BJ (cell line): Measurements from ENCODE around the gene CTSF. TPM values are rescaled to one million over a fixed set of nuclear protein-coding genes. Genes with fewer than 3 reads are reported as not detected.
"Not testable (repeated sequence)": the region's sequence is repeated elsewhere in the genome, so short reads cannot be mapped to it uniquely, and the experiment has no call there.

Source experiments
- CTCF ChIA-PET: fragments of 350-600 bp; formaldehyde crosslinking; extraction: SDS; loops from one replicate; lab custom pipeline; 2021; ENCODE audit warnings: antibody characterized with exemption, inconsistent platforms; lab: Yijun Ruan, JAX
- POLR2A ChIA-PET: fragments of 300-600 bp; sonication (Branson Sonifier 250); formaldehyde crosslinking; extraction: SDS; loops from one replicate; lab custom pipeline; 2021; ENCODE audit warnings: antibody characterized with exemption; lab: Charles Lee
- DNase-seq: peaks from one replicate; pipeline ENCODE4 v3.0.0-alpha.2; 2011; ENCODE audit warnings: low read depth
- H3K27me3 ChIP-seq: 2 replicates; pipeline ENCODE4 v1.6.0; 2011; ENCODE audit warnings: low read length; ENCODE audit not compliant: control insufficient read depth, insufficient read depth
- H3K36me3 ChIP-seq: 2 replicates; pipeline ENCODE4 v1.5.1; 2011; ENCODE audit warnings: low read length; ENCODE audit not compliant: control insufficient read depth, insufficient read depth
- H3K4me3 ChIP-seq: 2 replicates; pipeline ENCODE4 v1.5.1; 2011; ENCODE audit warnings: low read depth, mild to moderate bottlenecking, control low read depth, low read length
- polyA plus RNA-seq: library from polyadenylated mRNA; depleted of rRNA; stranded (reverse); fragments of >200 nt; gene quantifications from 2 replicates; pipeline ENCODE4 v1.2.3, GENCODE V29; 2011
- TF ChIP-seq, protein P1 (sequence below): IDR thresholded peaks from 2 replicates; pipeline ENCODE4 v1.5.1; 2011; ENCODE audit warnings: low read depth, mild to moderate bottlenecking, control low read depth, inconsistent platforms, low read length, moderate library complexity; ENCODE audit not compliant: insufficient read depth

CTSF gene
- polyA plus RNA-seq, 1 experiment, result 44.0 TPM

DNA sequence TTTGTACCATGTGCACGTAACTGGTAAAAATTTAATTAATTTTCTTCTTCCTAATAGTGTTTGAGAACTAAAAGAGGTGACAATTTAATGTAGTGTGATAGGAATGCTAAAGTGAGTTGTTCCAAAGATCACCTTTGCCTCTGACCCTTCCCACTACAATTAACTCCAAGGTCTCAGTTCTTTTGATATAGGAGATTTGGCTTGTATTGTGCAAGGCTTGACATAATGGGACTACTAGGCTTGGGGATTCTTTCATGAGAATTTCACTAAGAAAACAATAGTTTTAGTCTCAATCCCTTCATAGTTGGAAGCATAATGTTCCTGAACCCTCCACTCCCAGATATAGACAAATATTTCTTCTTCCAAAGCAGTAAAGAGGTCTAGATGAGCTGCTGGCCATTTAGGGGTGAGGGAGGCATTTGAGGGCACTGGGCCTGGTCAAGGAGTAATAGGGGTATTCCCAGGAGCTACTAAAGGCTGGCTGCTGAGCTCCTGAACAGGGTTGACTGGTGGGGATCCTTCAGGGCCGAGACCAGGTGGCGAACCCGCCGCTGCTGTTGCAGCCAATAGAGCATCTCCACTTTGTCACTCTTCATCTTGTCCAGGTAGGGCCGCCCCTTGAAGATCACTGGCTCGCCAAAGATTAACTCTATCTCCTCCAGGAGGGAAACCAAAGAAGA is 21.7 kb upstream of the CTSF start:
- POLR2A ChIA-PET, result no interaction called here
- Histone ChIP-seq H3K4me3 (no peak overlapping the region), H3K36me3 (no peaks in the 10 kb centered on the region), H3K27me3 (no peaks in the 10 kb centered on the region)
- TF ChIP-seq, protein P1, sequence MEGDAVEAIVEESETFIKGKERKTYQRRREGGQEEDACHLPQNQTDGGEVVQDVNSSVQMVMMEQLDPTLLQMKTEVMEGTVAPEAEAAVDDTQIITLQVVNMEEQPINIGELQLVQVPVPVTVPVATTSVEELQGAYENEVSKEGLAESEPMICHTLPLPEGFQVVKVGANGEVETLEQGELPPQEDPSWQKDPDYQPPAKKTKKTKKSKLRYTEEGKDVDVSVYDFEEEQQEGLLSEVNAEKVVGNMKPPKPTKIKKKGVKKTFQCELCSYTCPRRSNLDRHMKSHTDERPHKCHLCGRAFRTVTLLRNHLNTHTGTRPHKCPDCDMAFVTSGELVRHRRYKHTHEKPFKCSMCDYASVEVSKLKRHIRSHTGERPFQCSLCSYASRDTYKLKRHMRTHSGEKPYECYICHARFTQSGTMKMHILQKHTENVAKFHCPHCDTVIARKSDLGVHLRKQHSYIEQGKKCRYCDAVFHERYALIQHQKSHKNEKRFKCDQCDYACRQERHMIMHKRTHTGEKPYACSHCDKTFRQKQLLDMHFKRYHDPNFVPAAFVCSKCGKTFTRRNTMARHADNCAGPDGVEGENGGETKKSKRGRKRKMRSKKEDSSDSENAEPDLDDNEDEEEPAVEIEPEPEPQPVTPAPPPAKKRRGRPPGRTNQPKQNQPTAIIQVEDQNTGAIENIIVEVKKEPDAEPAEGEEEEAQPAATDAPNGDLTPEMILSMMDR, result no peak
- CTCF ChIA-PET, result interaction anchor here (1.1 to 4.0 kb wide), 4 partner anchors 9 to 88 kb away, joined by 3 to 24 read pairs (median 5); partner anchors contain the start of gene RBM4B
- DNase-seq, result no peak

DNA sequence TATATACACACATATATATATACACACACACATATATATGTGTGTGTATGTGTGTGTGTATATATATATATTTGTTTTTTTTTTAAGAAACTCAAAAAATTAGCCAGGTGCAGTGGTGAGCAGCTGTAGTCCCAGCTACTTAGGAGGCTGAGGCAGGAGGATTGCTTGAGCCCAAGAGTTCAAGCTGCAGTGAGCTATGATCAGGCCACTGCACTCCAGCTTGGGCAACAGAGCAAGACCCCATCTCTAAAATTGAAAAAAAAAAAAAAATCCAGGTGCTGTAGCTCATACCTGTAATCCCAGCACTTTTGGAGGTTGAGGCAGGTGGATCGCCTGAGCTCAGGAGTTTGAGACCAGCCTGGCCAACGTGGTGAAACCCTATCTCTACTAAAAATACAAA is 20.9 kb upstream of the CTSF start:
- ChIA-PET POLR2A (interaction anchor here (0.6 kb wide), 1 partner anchor 205 kb away, joined by 4 read pairs; no protein-coding TSS in a partner anchor), CTCF (interaction anchor here (0.6 to 1.3 kb wide), 2 partner anchors 10 to 16 kb away, joined by 3 to 4 read pairs; no protein-coding TSS in a partner anchor)
- H3K4me3 ChIP-seq, H3K36me3 ChIP-seq, DNase-seq, H3K27me3 ChIP-seq: not testable (repeated sequence)

DNA sequence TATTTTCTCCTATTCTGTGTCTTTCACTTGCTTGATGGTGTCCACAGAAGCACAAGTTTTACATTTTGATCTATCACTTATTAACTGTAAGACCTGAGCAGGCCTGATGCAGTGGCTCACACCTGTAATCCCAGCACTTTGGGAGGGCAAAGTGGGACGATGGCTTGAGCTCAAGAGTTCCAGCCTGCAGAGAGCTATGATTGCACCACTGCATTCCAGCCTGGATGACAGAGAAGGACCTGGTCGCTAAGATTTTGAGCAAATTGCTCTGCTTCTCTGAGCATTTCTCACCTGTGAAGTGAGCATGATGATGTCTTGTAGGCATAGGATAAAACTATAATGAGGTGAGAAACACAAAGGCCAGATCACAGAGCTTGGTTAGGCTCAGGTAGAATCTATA is 17.7 kb upstream of the CTSF start:
- no peaks in the 10 kb centered on the region for H3K36me3 ChIP-seq
- POLR2A ChIA-PET, result no interaction called here
- no peak for DNase-seq
- H3K4me3 ChIP-seq, result no peak overlapping the region
- CTCF ChIA-PET, result no interaction called here
- no peaks in the 10 kb centered on the region for H3K27me3 ChIP-seq
- TF ChIP-seq, protein P1, result no peak

DNA sequence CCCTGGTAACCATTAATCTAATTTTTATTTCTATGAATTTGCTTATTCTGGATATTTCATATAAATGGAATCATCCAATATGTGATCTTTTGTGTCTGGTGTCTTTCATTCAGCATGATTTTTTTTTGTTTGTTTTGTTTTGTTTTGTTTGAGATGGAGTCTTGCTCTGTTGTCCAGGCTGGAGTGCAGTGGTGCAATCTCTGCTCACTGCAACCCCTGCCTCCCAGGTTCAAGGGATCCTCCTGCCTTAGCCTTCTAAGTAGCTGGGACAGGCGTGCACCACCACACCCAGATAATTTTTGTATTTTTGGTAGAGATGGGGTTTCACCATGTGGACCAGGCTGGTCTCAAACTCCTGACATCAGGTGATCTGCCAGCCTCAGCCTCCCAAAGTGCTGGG is 17.0 kb upstream of the CTSF start:
- DNase-seq, H3K36me3 ChIP-seq, H3K4me3 ChIP-seq, H3K27me3 ChIP-seq, POLR2A ChIA-PET: not testable (repeated sequence)
- CTCF ChIA-PET, result interaction anchor here (0.6 kb wide), 1 partner anchor 70 kb away, joined by 3 read pairs; no protein-coding TSS in a partner anchor

DNA sequence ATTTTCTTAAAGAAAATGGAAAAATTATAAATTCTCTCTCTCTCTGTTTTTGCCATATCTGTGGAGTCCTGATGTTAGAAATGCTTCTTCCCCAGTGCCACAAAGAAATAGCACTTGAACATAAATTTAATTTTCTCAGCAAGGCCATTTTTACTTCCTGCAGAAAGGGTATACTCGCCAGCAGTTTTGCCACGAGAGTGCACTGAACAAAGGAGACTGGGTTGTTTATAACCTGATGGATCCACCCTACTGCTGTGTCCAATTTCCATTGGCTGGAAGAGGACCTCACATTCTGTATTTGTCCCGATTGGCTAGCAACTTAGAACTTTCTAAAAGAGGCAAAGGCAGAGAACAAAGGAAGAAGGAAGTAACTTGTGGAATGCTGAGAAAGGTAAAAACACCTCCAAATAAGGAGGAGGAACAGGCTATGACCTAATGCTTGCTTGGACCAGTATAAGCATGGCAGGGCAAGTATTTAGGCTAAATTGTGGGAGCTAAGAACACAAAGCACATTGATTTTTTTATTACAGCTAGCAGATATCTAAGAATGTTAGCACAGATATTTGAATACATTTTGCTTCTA is 14.2 kb upstream of the CTSF start:
- CTCF ChIA-PET, result interaction anchor here (2.9 kb wide), 1 partner anchor 95 kb away, joined by 12 read pairs; the partner anchor contains the start of gene RBM4B
- DNase-seq, H3K27me3 ChIP-seq, H3K4me3 ChIP-seq, POLR2A ChIA-PET, H3K36me3 ChIP-seq: not testable (repeated sequence)

DNA sequence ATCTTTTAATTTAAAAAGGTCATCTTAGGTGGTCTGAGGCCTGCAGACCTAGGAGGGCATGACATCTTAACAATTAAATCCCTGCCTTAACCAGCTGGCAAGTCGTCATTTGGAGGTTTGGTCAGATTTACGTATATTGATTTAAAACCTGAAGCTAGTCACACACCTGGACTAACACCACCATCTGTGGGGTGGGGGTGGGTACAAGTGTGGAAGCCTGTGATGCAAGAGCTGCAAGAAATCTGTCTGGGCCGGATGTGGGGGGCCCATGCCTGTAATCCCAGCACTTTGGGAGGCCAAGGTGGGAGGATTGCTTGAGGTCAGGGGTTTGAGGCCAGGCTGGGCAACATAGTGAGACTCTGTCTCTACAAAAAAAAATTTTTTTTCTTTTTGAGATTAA is 12.9 kb upstream of the CTSF start:
- DNase-seq, result no peak
- ChIA-PET CTCF (interaction anchor here (1.1 to 2.9 kb wide), 4 partner anchors 9 to 97 kb away, joined by 3 to 12 read pairs (median 6); partner anchors contain the start of genes CCDC87, CCS and RBM4B), POLR2A (no interaction called here)
- TF ChIP-seq, protein P1, result no peak
- Histone ChIP-seq H3K4me3 (no peak overlapping the region), H3K27me3 (peaks cover 2% of the 10 kb centered on the region; the same call in 1 of the 2 replicates), H3K36me3 (no peaks in the 10 kb centered on the region)
